Coronary artery (tissue), 2 donors: Measurements from ENCODE around the gene TNFRSF9.
"Not testable (repeated sequence)": the region's sequence is repeated elsewhere in the genome, so short reads cannot be mapped to it uniquely, and the experiment has no call there.

Experiments
- DNase-seq: peaks from one replicate; pipeline ENCODE4 v3.0.0-alpha.2; 2017; ENCODE audit warnings: low spot score
- H3K27ac ChIP-seq, 2 donors: fragments of 200-600 bp; sonication (generic); one replicate each; pipeline ENCODE4 v1.5.1; 2016 to 2019
- H3K4me3 ChIP-seq: fragments of 200-600 bp; sonication (generic); 2 replicates; pipeline ENCODE4 v1.5.1; 2016; ENCODE audit warnings: mild to moderate bottlenecking, moderate library complexity
- TF ChIP-seq, protein P1 (sequence below): fragments of 200-600 bp; sonication (generic); IDR thresholded peaks from one replicate; pipeline ENCODE4 v1.5.1; 2019; ENCODE audit warnings: antibody characterized with exemption

The TNFRSF9 gene

DNA sequence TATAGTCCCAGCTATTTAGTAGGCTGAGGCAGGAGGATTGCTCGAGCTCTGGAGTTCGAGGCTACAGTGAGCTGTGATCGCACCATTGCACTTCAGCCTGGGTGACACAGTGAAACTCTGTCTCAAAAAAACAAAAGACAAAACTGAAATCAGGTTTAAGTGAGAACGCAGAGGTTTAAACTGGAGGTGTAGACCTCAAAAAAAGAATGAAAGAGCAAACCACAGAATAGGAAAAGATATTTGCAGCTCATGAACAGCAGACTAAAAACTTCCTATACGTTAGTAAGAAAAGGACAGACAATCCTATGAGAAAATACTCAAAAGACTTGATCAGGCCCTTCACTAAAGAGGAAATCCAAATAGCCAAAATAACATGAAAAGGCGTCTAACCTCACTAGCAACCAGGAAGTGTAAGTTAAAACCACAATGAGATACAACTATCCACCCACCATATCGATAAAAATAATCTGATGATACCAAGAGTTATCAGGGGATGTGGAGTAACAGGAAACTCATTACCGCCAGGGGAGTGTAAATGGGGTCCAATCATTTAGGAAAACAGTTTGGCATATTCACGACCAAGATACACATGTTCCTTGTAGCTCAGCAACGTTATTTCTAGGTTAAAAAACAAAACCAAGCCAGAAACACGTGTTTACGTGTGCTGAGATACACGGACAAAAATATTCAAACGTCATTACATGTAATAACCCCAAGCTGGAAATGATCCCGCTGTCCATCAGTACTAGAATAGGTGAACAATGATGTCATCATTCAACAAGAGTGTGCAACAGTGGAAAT, 9.8 kb downstream of the TNFRSF9 start:
- Histone ChIP-seq H3K27ac (no peak overlapping the region), H3K4me3 (no peak overlapping the region)
- DNase-seq = no peak
- TF ChIP-seq, protein P1, sequence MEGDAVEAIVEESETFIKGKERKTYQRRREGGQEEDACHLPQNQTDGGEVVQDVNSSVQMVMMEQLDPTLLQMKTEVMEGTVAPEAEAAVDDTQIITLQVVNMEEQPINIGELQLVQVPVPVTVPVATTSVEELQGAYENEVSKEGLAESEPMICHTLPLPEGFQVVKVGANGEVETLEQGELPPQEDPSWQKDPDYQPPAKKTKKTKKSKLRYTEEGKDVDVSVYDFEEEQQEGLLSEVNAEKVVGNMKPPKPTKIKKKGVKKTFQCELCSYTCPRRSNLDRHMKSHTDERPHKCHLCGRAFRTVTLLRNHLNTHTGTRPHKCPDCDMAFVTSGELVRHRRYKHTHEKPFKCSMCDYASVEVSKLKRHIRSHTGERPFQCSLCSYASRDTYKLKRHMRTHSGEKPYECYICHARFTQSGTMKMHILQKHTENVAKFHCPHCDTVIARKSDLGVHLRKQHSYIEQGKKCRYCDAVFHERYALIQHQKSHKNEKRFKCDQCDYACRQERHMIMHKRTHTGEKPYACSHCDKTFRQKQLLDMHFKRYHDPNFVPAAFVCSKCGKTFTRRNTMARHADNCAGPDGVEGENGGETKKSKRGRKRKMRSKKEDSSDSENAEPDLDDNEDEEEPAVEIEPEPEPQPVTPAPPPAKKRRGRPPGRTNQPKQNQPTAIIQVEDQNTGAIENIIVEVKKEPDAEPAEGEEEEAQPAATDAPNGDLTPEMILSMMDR = no peak

DNA sequence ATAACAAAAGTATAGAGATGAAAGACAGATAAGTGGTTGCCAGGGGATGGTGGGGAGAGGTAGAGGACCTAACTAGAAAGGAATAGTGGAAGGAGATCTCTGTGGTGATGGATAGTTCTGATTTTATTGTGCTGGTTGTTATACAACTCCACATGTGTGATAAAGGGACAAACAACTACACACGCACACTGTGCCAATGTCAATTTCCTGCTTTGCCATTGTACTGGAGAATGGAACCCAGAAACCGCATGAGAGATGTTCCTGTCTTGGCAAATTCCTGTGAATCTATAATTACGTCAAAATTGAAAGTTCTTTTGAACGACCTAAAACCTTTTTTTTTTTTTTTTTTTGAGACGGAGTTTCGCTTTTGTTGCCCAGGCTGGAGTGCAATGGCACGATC, 11.0 kb downstream of the TNFRSF9 start:
- no peak overlapping the region for H3K27ac ChIP-seq
- no peak overlapping the region for H3K4me3 ChIP-seq
- DNase-seq = no peak
- TF ChIP-seq, protein P1 = no peak

DNA sequence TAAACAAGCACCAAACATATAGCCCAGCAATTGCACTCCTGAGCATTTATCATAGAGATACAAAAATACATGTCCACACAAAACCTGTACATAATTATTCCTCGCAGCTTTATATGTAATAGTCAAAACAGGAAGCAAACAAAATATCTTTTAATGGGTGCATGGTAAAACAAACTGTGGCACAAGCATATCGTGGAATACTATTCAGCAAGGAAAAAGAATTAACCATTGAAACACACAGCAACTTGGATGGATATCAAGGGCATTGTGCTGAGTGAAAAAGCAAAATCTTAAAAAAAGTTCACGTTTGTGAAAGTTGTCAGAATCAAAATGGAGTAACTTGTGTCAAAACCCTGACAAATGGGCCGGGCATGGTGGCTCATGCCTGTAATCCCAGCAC, 12.4 kb downstream of the TNFRSF9 start:
- H3K27ac ChIP-seq = no peak overlapping the region
- no peak overlapping the region for H3K4me3 ChIP-seq
- TF ChIP-seq, protein P1 = no peak

DNA sequence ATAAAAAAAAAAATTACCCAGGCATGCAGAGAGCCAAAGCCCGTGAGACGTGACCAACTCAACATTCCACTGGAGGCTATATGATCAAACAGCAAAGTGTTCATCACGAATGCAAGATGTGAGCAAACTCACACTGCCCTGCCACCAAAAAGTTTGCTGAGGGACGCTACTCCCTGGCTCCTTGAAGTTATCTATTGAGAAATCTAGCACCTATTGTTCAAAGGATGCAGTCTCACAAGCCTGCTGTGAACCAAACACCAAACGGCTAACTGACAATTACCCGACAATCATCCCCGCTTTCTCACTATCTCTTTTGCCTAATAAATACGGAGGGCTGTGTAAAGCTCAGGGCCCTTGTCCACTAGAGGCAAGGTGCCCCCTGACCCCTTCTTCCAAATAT, 13.6 kb downstream of the TNFRSF9 start:
- H3K4me3 ChIP-seq, H3K27ac ChIP-seq, DNase-seq: not testable (repeated sequence)

More for the DNA sequence above, 12.4 kb downstream of the TNFRSF9 start:
- no peak for DNase-seq

DNA sequence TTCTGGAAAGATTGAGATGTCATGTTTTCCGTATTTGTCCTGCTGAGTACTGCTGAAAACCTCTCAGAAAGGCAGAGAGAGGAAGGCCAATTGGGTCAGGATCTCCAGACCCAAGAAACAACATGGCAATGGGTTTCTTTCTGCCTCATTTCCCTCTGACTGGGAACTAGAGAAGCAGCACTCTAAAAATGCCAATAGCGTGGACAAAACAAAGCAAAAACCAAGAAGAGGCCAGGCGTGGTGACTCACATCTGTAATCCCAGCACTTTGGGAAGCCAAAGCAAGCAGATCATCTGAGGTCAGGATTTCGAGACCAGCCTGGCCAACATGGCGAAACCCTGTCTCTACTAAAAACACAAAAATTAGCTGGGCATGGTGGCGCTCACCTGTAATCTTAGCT, 18.3 kb downstream of the TNFRSF9 start:
- no peak overlapping the region for H3K4me3 ChIP-seq
- TF ChIP-seq, protein P1 = no peak
- no peak for DNase-seq
- H3K27ac ChIP-seq = peak overlapping the region in 1 of 2 donors; percentile 16

DNA sequence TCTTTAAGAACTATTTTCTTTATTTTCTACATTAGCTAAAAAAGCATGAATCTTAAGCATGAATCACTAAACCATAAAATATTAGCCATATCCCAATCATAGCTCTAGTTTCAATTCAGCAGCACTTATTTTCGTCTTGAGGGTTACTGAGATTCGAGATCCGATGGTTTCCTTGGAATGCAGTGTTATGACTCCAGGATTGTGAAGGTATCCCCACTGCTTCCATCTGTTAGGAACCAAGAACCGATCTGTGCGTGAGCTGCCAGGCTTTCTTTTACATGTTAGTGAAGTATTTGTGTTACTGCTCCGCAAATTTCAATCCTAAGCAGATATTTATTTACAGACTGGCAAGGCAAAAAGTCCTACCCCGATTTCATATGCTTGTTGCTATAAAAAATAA, 18.8 kb downstream of the TNFRSF9 start:
- H3K4me3 ChIP-seq = no peak overlapping the region
- TF ChIP-seq, protein P1 = no peak
- H3K27ac ChIP-seq = peak overlapping the region in 1 of 2 donors; percentile 16
- DNase-seq = no peak

DNA sequence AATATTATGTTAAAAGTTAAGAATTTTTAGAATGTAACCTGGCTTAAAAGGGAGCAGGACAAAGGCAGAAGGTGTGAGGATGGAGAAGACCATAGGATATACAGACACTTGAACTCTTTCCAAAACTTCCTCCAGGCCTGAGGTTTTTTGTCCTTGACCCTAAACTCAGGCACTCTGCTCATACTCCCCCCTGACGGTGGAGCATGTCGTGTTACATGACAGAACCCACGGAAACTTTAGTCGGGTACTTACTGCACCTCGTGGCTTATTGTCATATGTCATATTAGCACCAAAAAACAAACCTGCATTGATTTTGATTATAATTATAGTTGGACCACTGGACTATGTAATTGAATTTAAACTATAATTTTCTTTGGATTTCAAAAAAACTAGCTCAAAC, 20.8 kb downstream of the TNFRSF9 start:
- TF ChIP-seq, protein P1 = no peak
- Histone ChIP-seq H3K27ac (no peak overlapping the region), H3K4me3 (no peak overlapping the region)
- DNase-seq = no peak

DNA sequence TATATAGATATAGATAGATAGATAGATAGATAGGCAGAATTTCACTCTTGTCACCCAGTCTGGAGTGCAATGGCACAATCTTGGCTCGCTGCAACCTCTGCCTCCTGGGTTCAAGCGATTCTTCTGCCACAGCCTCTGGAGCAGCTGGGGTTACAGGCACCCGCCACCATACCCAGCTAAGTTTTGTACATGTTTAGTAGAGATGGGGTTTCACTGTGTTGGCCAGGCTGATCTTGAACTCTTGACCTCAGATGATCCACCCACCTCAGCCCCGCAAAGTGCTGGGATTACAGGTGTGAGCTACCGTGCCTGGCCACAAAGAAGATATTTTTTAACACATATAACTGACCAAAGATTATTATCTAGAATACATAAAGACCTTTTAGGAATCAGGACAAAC, 22.7 kb downstream of the TNFRSF9 start:
- not testable (repeated sequence) for DNase-seq

More for the DNA sequence above, 22.7 kb downstream of the TNFRSF9 start:
- H3K4me3 ChIP-seq, H3K27ac ChIP-seq: not testable (repeated sequence)
